NOMO-1 (cell line): ENCODE measurements around the gene TMOD1.
A peak's percentile ranks its signal among the peaks of the same experiment; 100 is the strongest.

Source experiments
- DNase-seq, 2 experiments: peaks; one replicate each; lab custom pipeline; 2025; ENCODE audit not compliant: unreplicated experiment in 2 of 2; lab: John Stamatoyannopoulos, UW

TMOD1 gene

GRCh38 chr9:97516111-97516510, 14.6 kb downstream of the TMOD1 start:
- no peak for DNase-seq

GRCh38 chr9:97517331-97518089, 16.0 kb downstream of the TMOD1 start:
- DNase-seq = no peak

GRCh38 chr9:97518166-97518908, 16.9 kb downstream of the TMOD1 start:
- DNase-seq = no peak

- peak; percentile 69 to 76 for DNase-seq
These were observed 17.4 kb downstream of the TMOD1 start for GRCh38 chr9:97518909-97519307.

GRCh38 chr9:97519441-97519970, 18.0 kb downstream of the TMOD1 start:
- no peak for DNase-seq

- no peak for DNase-seq
These were observed 20.3 kb downstream of the TMOD1 start for GRCh38 chr9:97521576-97522333.

GRCh38 chr9:97524424-97524823, 23.0 kb downstream of the TMOD1 start:
- DNase-seq = no peak

- DNase-seq = no peak
These were observed 24.0 kb downstream of the TMOD1 start for GRCh38 chr9:97525451-97525850.

- no peak for DNase-seq
These were observed 25.6 kb downstream of the TMOD1 start for GRCh38 chr9:97526895-97527575.

GRCh38 chr9:97527626-97528528, 26.4 kb downstream of the TMOD1 start:
- DNase-seq = no peak

GRCh38 chr9:97528529-97529230, 27.2 kb downstream of the TMOD1 start:
- DNase-seq = no peak

- DNase-seq = no peak
These were observed 28.1 kb downstream of the TMOD1 start for GRCh38 chr9:97529363-97530076.

- no peak for DNase-seq
These were observed 30.5 kb downstream of the TMOD1 start for GRCh38 chr9:97531888-97532376.

GRCh38 chr9:97534185-97534584, 32.7 kb downstream of the TMOD1 start:
- no peak for DNase-seq

GRCh38 chr9:97534961-97535594, 33.6 kb downstream of the TMOD1 start:
- DNase-seq = no peak

- DNase-seq = no peak
These were observed 34.3 kb downstream of the TMOD1 start for GRCh38 chr9:97535771-97536170.

GRCh38 chr9:97536480-97536879, 35.0 kb downstream of the TMOD1 start:
- DNase-seq = no peak

GRCh38 chr9:97543561-97543960, 42.1 kb downstream of the TMOD1 start:
- no peak for DNase-seq
